ENCODE data around the gene PITPNB.

- TF ChIP-seq ZFP30 (CRISPR knock-in tag; IDR thresholded peaks at IDR 0.05) (no peak), ESRRG (CRISPR knock-in tag; IDR thresholded peaks at IDR 0.05) (no peak), CSDC2 (CRISPR knock-in tag; IDR thresholded peaks at IDR 0.05) (no peak), ZNF8 (CRISPR knock-in tag; IDR thresholded peaks at IDR 0.05) (no peak), ZFP3 (CRISPR knock-in tag; IDR thresholded peaks at IDR 0.05) (no peak), ISL1 (CRISPR knock-in tag; IDR thresholded peaks at IDR 0.05) (no peak), ZNF70 (CRISPR knock-in tag; IDR thresholded peaks at IDR 0.05) (no peak), RARB (CRISPR knock-in tag; IDR thresholded peaks at IDR 0.05) (no peak), PATZ1 (CRISPR knock-in tag; IDR thresholded peaks at IDR 0.05; ENCODE audit: borderline replicate concordance) (no peak), ARNTL (CRISPR knock-in tag; IDR thresholded peaks at IDR 0.05; ENCODE audit: borderline replicate concordance, low read depth) (no peak), CREB5 (CRISPR knock-in tag; IDR thresholded peaks at IDR 0.05; ENCODE audit: low read depth) (no peak), GLIS3 (CRISPR knock-in tag; IDR thresholded peaks at IDR 0.05) (no peak), POU6F1 (CRISPR knock-in tag; IDR thresholded peaks at IDR 0.05; ENCODE audit: borderline replicate concordance, low read depth) (no peak)
Observed at GRCh38 chr22:27961182-27961581, 42.1 kb upstream of the PITPNB start.
